ENCODE data around the gene FOXL1.

The FOXL1 gene

DNA sequence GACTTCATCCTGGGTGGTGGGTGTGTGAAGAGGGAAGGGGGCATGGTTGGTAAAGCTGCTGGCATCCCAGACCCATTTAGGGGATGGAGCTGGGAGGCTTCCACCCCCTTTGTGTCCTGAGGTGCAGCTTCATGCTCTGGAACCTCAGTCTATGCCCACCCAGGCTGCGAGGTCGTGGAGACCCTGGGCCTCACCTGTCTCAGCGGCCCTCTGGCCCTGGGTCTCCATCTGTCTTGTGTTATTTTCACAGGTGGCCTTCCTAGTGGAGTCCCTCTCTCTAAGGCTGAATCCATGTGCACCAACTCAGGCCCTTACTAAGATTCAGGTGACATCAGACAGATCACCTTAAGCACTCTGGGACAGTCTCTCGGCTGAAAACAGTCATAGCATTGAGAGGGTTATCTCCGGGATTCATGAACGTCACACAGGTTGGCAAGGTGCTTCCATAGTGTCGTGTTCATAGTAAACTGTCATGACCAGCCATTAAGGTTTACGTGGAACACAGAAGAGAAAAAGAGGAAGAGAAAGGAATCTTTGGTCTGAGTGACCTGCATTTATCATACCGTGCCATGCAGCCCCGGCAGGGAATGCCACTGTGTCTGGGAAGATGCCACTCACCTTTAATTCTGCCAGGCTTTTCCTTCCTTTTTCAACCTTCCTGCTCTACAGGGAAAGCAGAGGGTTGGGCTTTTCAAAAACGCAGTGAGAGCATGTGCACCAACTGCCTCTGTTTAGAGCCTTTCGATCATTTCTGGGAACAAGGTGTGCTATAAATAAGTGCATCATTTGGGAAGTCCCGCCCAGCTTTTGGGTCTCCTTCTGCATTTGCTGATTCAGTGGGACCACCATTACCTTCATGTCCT, 4.5 kb upstream of the FOXL1 start:
- Histone ChIP-seq H3K27me3 (replicated peaks; ENCODE audit: control insufficient read depth, insufficient read depth, low read length, poor library complexity, severe bottlenecking) (peaks cover 43% of the 10 kb centered on the region), H3K36me3 (ENCODE audit: control insufficient read depth, insufficient read depth, low read length) (no peaks in the 10 kb centered on the region), H3K4me1 (ENCODE audit: control insufficient read depth, insufficient read depth, low read length, poor library complexity, severe bottlenecking) (peaks cover 8% of the 10 kb centered on the region), H3K9me3 (ENCODE audit: control insufficient read depth, low read length) (no peaks in the 10 kb centered on the region), H3K4me3 (ENCODE audit: insufficient read depth, low read depth, low read length, poor library complexity, severe bottlenecking) (no peak overlapping the region), H3K27ac (ENCODE audit: insufficient read depth, low read length, poor library complexity, severe bottlenecking) (no peak overlapping the region)
- DNase-seq = no peak

DNA sequence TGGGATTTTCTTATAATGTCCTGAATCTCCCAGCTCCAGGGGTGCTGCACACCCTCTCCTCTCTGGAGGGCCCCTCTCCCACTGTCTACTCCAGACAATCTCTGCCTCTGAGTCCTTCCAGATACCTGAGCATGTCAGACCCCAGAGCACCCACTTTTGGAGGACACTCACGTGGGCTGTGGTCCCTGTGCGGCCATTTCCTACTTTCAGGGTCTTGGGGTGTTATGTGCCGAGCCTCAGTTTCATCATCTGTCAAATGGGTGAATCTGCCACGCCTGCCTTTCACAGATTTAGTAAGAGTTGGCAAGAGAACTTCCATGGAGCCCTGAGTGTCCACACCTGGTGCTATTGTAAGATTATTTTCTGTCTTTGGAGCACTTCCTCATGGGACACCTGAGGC, 3.7 kb upstream of the FOXL1 start:
- no peak for DNase-seq
- Histone ChIP-seq H3K4me1 (ENCODE audit: control insufficient read depth, insufficient read depth, low read length, poor library complexity, severe bottlenecking) (peaks cover 8% of the 10 kb centered on the region), H3K27ac (ENCODE audit: insufficient read depth, low read length, poor library complexity, severe bottlenecking) (no peak overlapping the region), H3K4me3 (ENCODE audit: insufficient read depth, low read depth, low read length, poor library complexity, severe bottlenecking) (no peak overlapping the region), H3K36me3 (ENCODE audit: control insufficient read depth, insufficient read depth, low read length) (no peaks in the 10 kb centered on the region), H3K9me3 (ENCODE audit: control insufficient read depth, low read length) (no peaks in the 10 kb centered on the region), H3K27me3 (replicated peaks; ENCODE audit: control insufficient read depth, insufficient read depth, low read length, poor library complexity, severe bottlenecking) (peaks cover 36% of the 10 kb centered on the region)

DNA sequence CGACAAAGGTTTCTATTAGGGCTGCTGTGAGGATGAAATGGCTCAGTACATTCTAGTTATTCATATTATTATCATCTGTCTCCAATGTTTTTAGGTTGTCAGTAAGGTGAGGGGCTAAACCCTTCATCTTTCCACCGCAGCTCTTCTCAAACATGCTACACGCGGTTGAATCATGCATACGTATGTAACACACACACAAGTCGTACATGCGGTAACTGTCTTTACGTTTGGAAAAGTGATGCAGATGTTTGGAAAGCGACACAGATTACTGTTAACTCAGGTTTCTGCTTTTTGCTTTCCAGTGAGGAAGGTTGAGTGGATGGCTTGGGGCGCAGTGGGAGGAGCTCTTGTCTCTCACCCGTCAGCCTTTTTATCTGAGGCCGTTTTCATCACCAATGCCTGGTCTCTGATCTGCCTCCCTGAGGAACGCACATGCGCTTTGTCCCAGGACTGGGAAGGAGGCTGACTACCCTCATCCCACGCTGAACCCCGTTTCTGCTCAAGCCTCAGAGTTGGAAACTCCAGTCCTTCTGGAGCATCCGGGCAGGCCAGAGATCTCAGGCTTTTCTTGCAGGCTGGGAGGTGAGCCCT, 3.2 kb upstream of the FOXL1 start:
- H3K4me1 ChIP-seq (ENCODE audit: control insufficient read depth, insufficient read depth, low read length, poor library complexity, severe bottlenecking) = peaks cover 8% of the 10 kb centered on the region
- H3K36me3 ChIP-seq (ENCODE audit: control insufficient read depth, insufficient read depth, low read length) = no peaks in the 10 kb centered on the region
- H3K27me3 ChIP-seq (replicated peaks; ENCODE audit: control insufficient read depth, insufficient read depth, low read length, poor library complexity, severe bottlenecking) = peaks cover 32% of the 10 kb centered on the region
- no peaks in the 10 kb centered on the region for H3K9me3 ChIP-seq (ENCODE audit: control insufficient read depth, low read length)
- no peak overlapping the region for H3K27ac ChIP-seq (ENCODE audit: insufficient read depth, low read length, poor library complexity, severe bottlenecking)
- no peak for DNase-seq
- no peak overlapping the region for H3K4me3 ChIP-seq (ENCODE audit: insufficient read depth, low read depth, low read length, poor library complexity, severe bottlenecking)

DNA sequence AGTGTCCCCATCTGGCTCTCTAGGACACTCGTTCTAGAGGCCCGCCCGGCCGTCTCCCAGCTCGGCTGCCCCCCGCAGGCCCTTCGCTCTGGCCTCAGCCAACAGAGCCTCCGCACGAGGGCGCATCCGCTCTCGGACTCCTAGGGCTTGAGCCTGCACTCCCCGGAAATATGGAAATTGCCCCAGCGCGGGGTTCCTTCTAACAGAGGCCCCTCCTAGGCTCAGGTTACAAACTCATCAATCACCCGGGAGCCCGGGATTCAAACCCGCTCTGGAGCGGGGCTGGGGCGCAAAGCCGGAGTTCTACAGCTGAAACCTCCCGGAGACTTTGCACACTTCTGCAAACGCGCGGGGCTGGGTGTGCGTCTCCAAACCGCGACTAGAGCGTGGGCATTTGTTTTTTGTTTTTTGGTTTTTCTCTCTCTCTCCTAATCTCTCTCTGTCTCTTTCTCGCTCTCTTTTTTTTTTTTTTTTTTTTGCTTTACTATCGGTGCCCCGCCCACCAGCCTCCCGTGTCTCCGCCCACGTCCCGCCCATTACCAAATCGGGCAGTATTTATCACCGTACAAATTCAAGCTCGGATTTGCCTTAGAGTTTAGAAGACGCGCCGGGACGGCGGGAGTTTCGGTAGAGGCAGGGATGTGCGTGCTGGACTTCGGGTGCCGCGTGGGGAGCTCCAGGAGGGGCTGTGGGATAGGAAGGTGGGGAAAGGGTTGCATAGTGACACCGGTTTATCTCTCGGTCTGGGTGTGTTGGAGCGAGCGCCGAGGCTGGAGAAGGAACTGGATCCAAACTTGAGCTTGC, 2.4 kb upstream of the FOXL1 start:
- Histone ChIP-seq H3K36me3 (ENCODE audit: control insufficient read depth, insufficient read depth, low read length) (no peaks in the 10 kb centered on the region), H3K27ac (ENCODE audit: insufficient read depth, low read length, poor library complexity, severe bottlenecking) (no peak overlapping the region), H3K4me3 (ENCODE audit: insufficient read depth, low read depth, low read length, poor library complexity, severe bottlenecking) (peak overlapping the region; percentile 14), H3K9me3 (ENCODE audit: control insufficient read depth, low read length) (no peaks in the 10 kb centered on the region), H3K27me3 (replicated peaks; ENCODE audit: control insufficient read depth, insufficient read depth, low read length, poor library complexity, severe bottlenecking) (peaks cover 32% of the 10 kb centered on the region), H3K4me1 (ENCODE audit: control insufficient read depth, insufficient read depth, low read length, poor library complexity, severe bottlenecking) (peaks cover 8% of the 10 kb centered on the region)
- no peak for DNase-seq

DNA sequence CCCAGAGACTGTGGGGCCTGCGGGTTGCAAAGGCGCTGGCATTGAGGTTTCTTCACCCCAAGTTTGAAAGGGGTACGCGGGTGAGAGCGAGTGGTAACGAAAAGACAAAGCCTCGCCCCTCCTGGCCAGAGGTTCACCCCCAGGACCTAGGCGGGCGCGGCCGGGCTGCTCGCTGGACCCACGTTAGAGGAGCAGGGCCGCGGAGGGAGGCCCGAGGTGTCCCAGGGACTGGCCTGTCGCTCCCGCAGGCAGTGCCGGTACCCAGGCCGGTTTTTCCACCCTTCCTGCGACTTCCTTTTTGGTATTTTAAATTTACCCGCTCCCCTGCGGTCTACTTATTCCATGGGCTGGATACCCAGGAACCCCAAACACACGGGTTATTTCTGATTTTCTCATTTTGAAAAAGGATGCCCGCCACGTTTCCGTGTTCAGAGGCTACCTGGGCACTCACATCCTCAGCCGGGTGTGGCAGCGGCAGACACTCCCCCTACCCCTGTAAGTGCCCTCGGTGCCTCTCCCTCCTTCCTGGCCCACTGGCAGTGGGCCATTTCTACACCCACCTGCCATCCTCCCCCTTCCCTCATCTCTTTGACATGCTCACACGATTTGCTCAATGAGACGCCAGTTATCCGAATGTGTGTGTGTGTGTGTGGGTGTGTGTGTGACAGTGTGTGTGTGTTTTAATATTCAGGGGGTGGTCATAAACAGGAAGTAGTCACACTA, 1.6 kb upstream of the FOXL1 start:
- H3K9me3 ChIP-seq (ENCODE audit: control insufficient read depth, low read length) = no peaks in the 10 kb centered on the region
- H3K4me3 ChIP-seq (ENCODE audit: insufficient read depth, low read depth, low read length, poor library complexity, severe bottlenecking) = peak overlapping the region; percentile 14
- peaks cover 8% of the 10 kb centered on the region for H3K4me1 ChIP-seq (ENCODE audit: control insufficient read depth, insufficient read depth, low read length, poor library complexity, severe bottlenecking)
- H3K36me3 ChIP-seq (ENCODE audit: control insufficient read depth, insufficient read depth, low read length) = no peaks in the 10 kb centered on the region
- no peak for DNase-seq
- H3K27ac ChIP-seq (ENCODE audit: insufficient read depth, low read length, poor library complexity, severe bottlenecking) = no peak overlapping the region
- peaks cover 26% of the 10 kb centered on the region for H3K27me3 ChIP-seq (replicated peaks; ENCODE audit: control insufficient read depth, insufficient read depth, low read length, poor library complexity, severe bottlenecking)

GRCh38 chr16:86577314-86577971, 906 bp upstream of the FOXL1 start:
- Histone ChIP-seq H3K4me3 (ENCODE audit: insufficient read depth, low read depth, low read length, poor library complexity, severe bottlenecking) (no peak overlapping the region), H3K27me3 (replicated peaks; ENCODE audit: control insufficient read depth, insufficient read depth, low read length, poor library complexity, severe bottlenecking) (peaks cover 26% of the 10 kb centered on the region)

DNA sequence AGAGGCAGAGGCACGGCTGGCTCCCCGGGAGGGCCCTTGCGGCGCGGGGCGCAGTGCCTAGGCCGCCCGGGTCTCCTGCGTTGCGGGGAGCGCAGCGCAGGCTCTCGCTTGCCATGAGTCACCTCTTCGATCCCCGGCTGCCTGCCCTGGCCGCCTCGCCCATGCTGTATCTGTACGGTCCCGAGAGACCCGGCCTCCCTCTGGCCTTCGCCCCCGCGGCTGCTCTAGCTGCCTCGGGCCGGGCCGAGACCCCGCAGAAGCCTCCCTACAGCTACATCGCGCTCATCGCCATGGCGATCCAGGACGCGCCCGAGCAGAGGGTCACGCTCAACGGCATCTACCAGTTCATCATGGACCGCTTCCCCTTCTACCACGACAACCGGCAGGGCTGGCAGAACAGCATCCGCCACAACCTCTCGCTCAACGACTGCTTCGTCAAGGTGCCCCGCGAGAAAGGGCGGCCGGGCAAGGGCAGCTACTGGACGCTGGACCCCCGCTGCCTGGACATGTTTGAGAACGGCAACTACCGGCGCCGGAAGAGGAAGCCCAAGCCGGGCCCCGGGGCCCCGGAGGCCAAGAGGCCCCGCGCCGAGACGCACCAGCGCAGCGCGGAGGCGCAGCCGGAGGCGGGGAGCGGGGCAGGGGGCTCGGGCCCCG, 390 bp downstream of the FOXL1 start:
- Histone ChIP-seq H3K4me3 (ENCODE audit: insufficient read depth, low read depth, low read length, poor library complexity, severe bottlenecking) (no peak overlapping the region), H3K4me1 (ENCODE audit: control insufficient read depth, insufficient read depth, low read length, poor library complexity, severe bottlenecking) (peaks cover 8% of the 10 kb centered on the region), H3K9me3 (ENCODE audit: control insufficient read depth, low read length) (no peaks in the 10 kb centered on the region), H3K27ac (ENCODE audit: insufficient read depth, low read length, poor library complexity, severe bottlenecking) (no peak overlapping the region), H3K36me3 (ENCODE audit: control insufficient read depth, insufficient read depth, low read length) (no peaks in the 10 kb centered on the region), H3K27me3 (replicated peaks; ENCODE audit: control insufficient read depth, insufficient read depth, low read length, poor library complexity, severe bottlenecking) (peaks cover 29% of the 10 kb centered on the region)
- no peak for DNase-seq

More at GRCh38 chr16:86577314-86577971, 906 bp upstream of the FOXL1 start:
- H3K36me3 ChIP-seq (ENCODE audit: control insufficient read depth, insufficient read depth, low read length) = no peaks in the 10 kb centered on the region
- no peak overlapping the region for H3K27ac ChIP-seq (ENCODE audit: insufficient read depth, low read length, poor library complexity, severe bottlenecking)
- peaks cover 8% of the 10 kb centered on the region for H3K4me1 ChIP-seq (ENCODE audit: control insufficient read depth, insufficient read depth, low read length, poor library complexity, severe bottlenecking)
- no peaks in the 10 kb centered on the region for H3K9me3 ChIP-seq (ENCODE audit: control insufficient read depth, low read length)
- DNase-seq = no peak

DNA sequence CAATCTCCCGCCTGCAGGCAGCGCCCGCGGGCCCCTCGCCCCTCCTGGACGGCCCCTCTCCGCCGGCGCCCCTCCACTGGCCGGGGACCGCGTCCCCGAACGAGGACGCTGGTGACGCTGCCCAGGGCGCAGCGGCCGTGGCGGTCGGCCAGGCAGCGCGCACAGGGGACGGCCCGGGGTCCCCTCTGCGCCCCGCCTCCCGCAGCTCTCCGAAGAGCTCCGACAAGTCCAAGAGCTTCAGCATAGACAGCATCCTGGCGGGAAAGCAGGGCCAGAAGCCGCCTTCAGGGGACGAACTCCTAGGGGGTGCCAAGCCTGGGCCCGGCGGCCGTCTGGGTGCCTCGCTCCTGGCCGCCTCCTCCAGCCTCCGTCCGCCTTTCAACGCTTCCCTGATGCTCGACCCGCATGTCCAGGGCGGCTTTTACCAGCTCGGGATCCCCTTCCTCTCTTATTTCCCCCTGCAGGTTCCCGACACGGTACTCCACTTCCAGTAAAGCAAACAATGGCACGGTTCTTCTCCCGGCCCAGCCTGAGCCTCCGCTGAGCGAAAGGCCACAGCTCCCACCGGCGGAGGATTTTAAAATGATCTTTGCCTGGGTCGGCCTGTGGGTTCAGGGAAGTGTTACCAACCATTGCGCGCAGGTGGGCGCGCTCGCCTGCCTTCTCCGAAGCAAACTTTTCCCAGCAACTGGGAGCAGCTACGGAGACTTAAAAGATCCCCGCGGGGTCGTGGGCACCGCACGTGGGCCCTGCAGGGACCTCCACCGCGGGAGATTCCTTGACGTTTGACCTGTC, 1.1 kb downstream of the FOXL1 start:
- peaks cover 29% of the 10 kb centered on the region for H3K27me3 ChIP-seq (replicated peaks; ENCODE audit: control insufficient read depth, insufficient read depth, low read length, poor library complexity, severe bottlenecking)

More for the DNA sequence above, 1.1 kb downstream of the FOXL1 start:
- Histone ChIP-seq H3K4me1 (ENCODE audit: control insufficient read depth, insufficient read depth, low read length, poor library complexity, severe bottlenecking) (peaks cover 8% of the 10 kb centered on the region), H3K9me3 (ENCODE audit: control insufficient read depth, low read length) (no peaks in the 10 kb centered on the region), H3K27ac (ENCODE audit: insufficient read depth, low read length, poor library complexity, severe bottlenecking) (no peak overlapping the region), H3K36me3 (ENCODE audit: control insufficient read depth, insufficient read depth, low read length) (no peaks in the 10 kb centered on the region), H3K4me3 (ENCODE audit: insufficient read depth, low read depth, low read length, poor library complexity, severe bottlenecking) (no peak overlapping the region)
- DNase-seq = no peak

Data from effector memory CD4-positive, alpha-beta T cell (primary cell).